T-cell (primary cell): ENCODE measurements around the gene ESRRB. TPM values are rescaled to one million over a fixed set of nuclear protein-coding genes. Genes with fewer than 3 reads are reported as not detected.

Source experiments
- ATAC-seq, 4 experiments: fragments of 200-7000 bp in 3 of 4; fragments of 150-1000 bp in 1 of 4; cut with Tn5 transposase; replicated peaks in 1 of 4; 1 replicate in 3 of 4; 2 replicates in 1 of 4; pipeline ENCODE4 v1.10.0; 2021; ENCODE audit warnings: moderate library complexity in 3 of 4, mild to moderate bottlenecking in 2 of 4, moderate number of reproducible peaks in 1 of 4
- CTCF ChIA-PET, 2 donors: fragments of 300-600 bp; sonication (Branson Sonifier 250); formaldehyde crosslinking; loops; one replicate each; lab custom pipeline; 2022; ENCODE audit warnings: antibody characterized with exemption in 2 of 2; lab: Charles Lee
- POLR2A ChIA-PET, 2 donors: fragments of 300-600 bp; sonication (Branson Sonifier 250); formaldehyde crosslinking; loops; one replicate each; lab custom pipeline; 2022; ENCODE audit warnings: antibody characterized with exemption in 2 of 2; lab: Charles Lee
- DNase-seq, 35 experiments: peaks; one replicate each; pipeline versions ENCODE4 v3.0.0 to v3.0.0-alpha.2; 2013 to 2023
- H3K27ac ChIP-seq: one replicate; pipeline ENCODE4 v1.5.1; 2013; ENCODE audit warnings: low read length
- H3K27me3 ChIP-seq, 2 experiments: replicated peaks in 1 of 2; 1 replicate in 1 of 2; 2 replicates in 1 of 2; pipeline versions ENCODE4 v1.6.1 to v1.7.0; 2013; ENCODE audit warnings: low read length in 1 of 2, mixed read lengths in 1 of 2; ENCODE audit not compliant: control insufficient read depth in 2 of 2, insufficient read depth in 2 of 2; ENCODE audit errors: extremely low read depth in 1 of 2
- H3K36me3 ChIP-seq, 2 donors: 1 replicate in 1 of 2; 2 replicates in 1 of 2; pipeline versions ENCODE4 v1.6.1 to v1.7.0; 2013; ENCODE audit warnings: low read length in 1 of 2; ENCODE audit not compliant: control insufficient read depth in 2 of 2, insufficient read depth in 1 of 2; ENCODE audit errors: extremely low read depth in 1 of 2
- H3K4me1 ChIP-seq, 2 experiments: 1 replicate in 1 of 2; 2 replicates in 1 of 2; pipeline versions ENCODE4 v1.6.1 to v1.7.0; 2013; ENCODE audit warnings: low read length in 2 of 2, mixed read lengths in 1 of 2; ENCODE audit not compliant: insufficient read depth in 2 of 2, control insufficient read depth in 1 of 2; ENCODE audit errors: extremely low read depth in 1 of 2
- H3K4me3 ChIP-seq, 2 donors: 1 replicate in 1 of 2; 2 replicates in 1 of 2; pipeline versions ENCODE4 v1.5.1 to v1.7.0; 2013; ENCODE audit warnings: mild to moderate bottlenecking in 2 of 2, low read length in 1 of 2, moderate library complexity in 1 of 2; ENCODE audit not compliant: control insufficient read depth in 1 of 2; ENCODE audit errors: extremely low read depth in 1 of 2
- H3K9me3 ChIP-seq: 2 replicates; pipeline ENCODE4 v1.7.0; 2013
- H3K27ac Mint-ChIP-seq, 2 donors: one replicate each; pipeline ENCODE4 v1.8.0; 2020 to 2021; ENCODE audit warnings: mild to moderate bottlenecking in 2 of 2, mixed read lengths in 2 of 2
- H3K27me3 Mint-ChIP-seq, 2 donors: one replicate each; pipeline ENCODE4 v1.8.0; 2021 to 2022; ENCODE audit warnings: mixed read lengths in 2 of 2
- H3K36me3 Mint-ChIP-seq: one replicate; pipeline ENCODE4 v1.8.0; 2021; ENCODE audit warnings: mixed read lengths
- H3K4me1 Mint-ChIP-seq, 3 donors: one replicate each; pipeline ENCODE4 v1.8.0; 2020 to 2022; ENCODE audit warnings: mixed read lengths in 3 of 3, mild to moderate bottlenecking in 1 of 3
- H3K4me3 Mint-ChIP-seq, 3 donors: one replicate each; pipeline ENCODE4 v1.8.0; 2020 to 2022; ENCODE audit warnings: mild to moderate bottlenecking in 3 of 3, mixed read lengths in 3 of 3, moderate library complexity in 3 of 3
- H3K9me3 Mint-ChIP-seq, 3 donors: one replicate each; pipeline ENCODE4 v1.8.0; 2020 to 2022; ENCODE audit warnings: mixed read lengths in 3 of 3
- WGBS: methylation state at CpG from one replicate; pipeline ENCODE4 v1.1.5; 2013; ENCODE audit warnings: missing lambda C conversion rate; ENCODE audit not compliant: insufficient coverage; 5-methylcytosine and 5-hydroxymethylcytosine counted together
- total RNA-seq, 35 experiments: library from RNA in 6 of 35; stranded (reverse) in 6 of 35; fragments of 120-200 nt in 1 of 35; gene quantifications; one replicate each; pipeline versions ENCODE4 v1.2.1 to v1.2.4 and lab custom pipeline; 2013 to 2026

Gene ESRRB
- total RNA-seq, 5 donors from 2014 or later (not counting 1 experiment from before 2014, with no cell fraction given) = 0.19 to 0.82 (median 0.29) TPM; not detected in 1

DNA sequence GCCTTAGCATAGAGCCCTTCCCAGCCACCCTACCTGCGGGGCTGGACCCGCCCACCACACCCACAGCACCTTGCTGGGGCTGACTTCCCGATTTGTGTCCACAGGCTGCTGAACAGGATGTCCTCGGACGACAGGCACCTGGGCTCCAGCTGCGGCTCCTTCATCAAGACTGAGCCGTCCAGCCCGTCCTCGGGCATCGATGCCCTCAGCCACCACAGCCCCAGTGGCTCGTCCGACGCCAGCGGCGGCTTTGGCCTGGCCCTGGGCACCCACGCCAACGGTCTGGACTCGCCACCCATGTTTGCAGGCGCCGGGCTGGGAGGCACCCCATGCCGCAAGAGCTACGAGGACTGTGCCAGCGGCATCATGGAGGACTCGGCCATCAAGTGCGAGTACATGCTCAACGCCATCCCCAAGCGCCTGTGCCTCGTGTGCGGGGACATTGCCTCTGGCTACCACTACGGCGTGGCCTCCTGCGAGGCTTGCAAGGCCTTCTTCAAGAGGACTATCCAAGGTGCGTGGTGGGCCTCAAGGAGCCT lies 63.4 kb downstream of the ESRRB start:
- Mint-ChIP-seq H3K9me3 (no peaks in the 10 kb centered on the region), H3K4me1 (no peaks in the 10 kb centered on the region), H3K4me3 (no peak overlapping the region), H3K27me3 (peaks cover 7 to 16% of the 10 kb centered on the region in 2 donors), H3K36me3 (no peaks in the 10 kb centered on the region), H3K27ac (no peak overlapping the region)
- 91% methylated on average over 33 of the region's 33 CpGs for WGBS
- ATAC-seq (no peak), DNase-seq (no peak)
- POLR2A ChIA-PET = no interaction called here
- Histone ChIP-seq H3K9me3 (no peaks in the 10 kb centered on the region), H3K27me3 (peaks cover 0 to 11% of the 10 kb centered on the region in 2 experiments), H3K36me3 (no peaks in the 10 kb centered on the region), H3K4me3 (no peak overlapping the region), H3K27ac (no peak overlapping the region), H3K4me1 (no peaks in the 10 kb centered on the region)
- CTCF ChIA-PET = no interaction called here

DNA sequence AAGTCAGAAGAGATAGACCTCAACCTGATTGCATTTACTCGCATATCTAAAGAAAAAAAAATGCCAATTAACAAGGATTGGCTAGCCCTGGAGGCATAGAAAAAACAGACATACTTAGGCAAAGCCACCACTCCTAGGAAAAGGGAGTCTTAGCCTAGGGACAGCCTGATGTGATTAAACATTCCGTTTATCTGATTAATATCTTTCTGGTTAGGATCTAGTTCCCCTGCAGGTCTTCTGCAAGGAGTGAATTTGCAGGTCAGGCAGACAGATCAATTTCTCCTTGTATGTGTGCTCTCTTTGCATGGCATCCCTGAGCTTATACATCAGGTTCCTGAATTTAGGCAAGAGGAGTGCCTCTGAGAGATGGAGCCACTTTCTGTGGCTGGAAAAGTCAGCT lies 70.5 kb downstream of the ESRRB start:
- Histone ChIP-seq H3K27ac (no peak overlapping the region), H3K4me1 (no peaks in the 10 kb centered on the region), H3K9me3 (no peaks in the 10 kb centered on the region), H3K27me3 (peaks cover 0 to 11% of the 10 kb centered on the region in 2 experiments), H3K4me3 (no peak overlapping the region), H3K36me3 (no peaks in the 10 kb centered on the region)
- H3K4me1 Mint-ChIP-seq = no peaks in the 10 kb centered on the region
- DNase-seq = no peak
- ATAC-seq = no peak
- POLR2A ChIA-PET = no interaction called here
- no peak overlapping the region for H3K27ac Mint-ChIP-seq
- WGBS = no CpG with 5 or more reads among the region's 2 CpGs
- no peaks in the 10 kb centered on the region for H3K36me3 Mint-ChIP-seq
- peaks cover 14 to 15% of the 10 kb centered on the region in 2 donors for H3K27me3 Mint-ChIP-seq
- CTCF ChIA-PET = no interaction called here
- H3K9me3 Mint-ChIP-seq = no peaks in the 10 kb centered on the region
- H3K4me3 Mint-ChIP-seq = no peak overlapping the region

DNA sequence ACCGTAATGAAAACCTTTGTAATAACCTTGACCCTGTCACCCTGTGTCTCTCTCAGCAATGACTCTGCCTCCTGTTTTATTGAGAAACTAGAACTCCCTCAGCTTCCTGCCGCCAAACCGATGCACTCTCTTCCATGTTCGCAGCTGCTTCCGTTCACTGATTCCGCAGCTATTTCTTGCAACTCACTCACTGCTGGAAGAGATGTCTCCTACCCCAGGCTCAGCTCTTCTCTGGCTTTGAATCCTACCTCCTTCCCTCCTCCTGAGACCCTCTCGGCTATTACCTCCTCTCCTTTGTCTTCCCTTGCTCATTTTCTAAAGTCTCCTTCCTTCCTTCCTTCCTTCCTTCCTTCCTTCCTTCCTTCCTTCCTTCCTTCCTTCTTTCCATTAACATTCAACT lies 71.0 kb downstream of the ESRRB start:
- no peaks in the 10 kb centered on the region for H3K36me3 ChIP-seq
- POLR2A ChIA-PET = no interaction called here
- peaks cover 0 to 11% of the 10 kb centered on the region in 2 experiments for H3K27me3 ChIP-seq
- no peak for DNase-seq
- H3K4me1 ChIP-seq = no peaks in the 10 kb centered on the region
- Mint-ChIP-seq H3K9me3 (no peaks in the 10 kb centered on the region), H3K36me3 (no peaks in the 10 kb centered on the region), H3K27me3 (peaks cover 14 to 15% of the 10 kb centered on the region in 2 donors), H3K27ac (no peak overlapping the region), H3K4me3 (no peak overlapping the region), H3K4me1 (no peaks in the 10 kb centered on the region)
- WGBS = 73% methylated on average over 7 of the region's 7 CpGs
- CTCF ChIA-PET = no interaction called here
- no peak overlapping the region for H3K27ac ChIP-seq
- H3K9me3 ChIP-seq = no peaks in the 10 kb centered on the region
- no peak overlapping the region for H3K4me3 ChIP-seq
- ATAC-seq = no peak

DNA sequence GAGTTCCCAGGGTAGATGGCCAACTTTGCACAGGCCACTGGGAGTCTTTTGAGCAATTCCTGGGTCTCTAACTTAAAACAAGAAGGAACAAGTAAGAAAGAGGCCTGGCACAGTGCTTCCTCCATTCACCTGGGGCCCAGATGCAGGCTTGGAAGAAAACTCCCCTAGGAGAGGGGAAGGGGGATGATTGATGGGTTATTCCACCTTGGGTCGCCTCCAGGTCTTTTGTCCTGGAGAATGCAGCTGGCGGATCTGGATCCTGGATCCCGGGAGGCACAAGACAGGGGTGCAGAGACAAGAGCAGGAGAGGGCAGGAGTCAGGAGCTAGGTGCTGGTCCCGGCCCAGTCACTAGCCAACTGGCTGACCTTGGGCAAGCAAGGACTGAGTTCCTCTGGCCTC lies 74.5 kb downstream of the ESRRB start:
- peaks cover 0 to 11% of the 10 kb centered on the region in 2 experiments for H3K27me3 ChIP-seq
- POLR2A ChIA-PET = no interaction called here

DNA sequence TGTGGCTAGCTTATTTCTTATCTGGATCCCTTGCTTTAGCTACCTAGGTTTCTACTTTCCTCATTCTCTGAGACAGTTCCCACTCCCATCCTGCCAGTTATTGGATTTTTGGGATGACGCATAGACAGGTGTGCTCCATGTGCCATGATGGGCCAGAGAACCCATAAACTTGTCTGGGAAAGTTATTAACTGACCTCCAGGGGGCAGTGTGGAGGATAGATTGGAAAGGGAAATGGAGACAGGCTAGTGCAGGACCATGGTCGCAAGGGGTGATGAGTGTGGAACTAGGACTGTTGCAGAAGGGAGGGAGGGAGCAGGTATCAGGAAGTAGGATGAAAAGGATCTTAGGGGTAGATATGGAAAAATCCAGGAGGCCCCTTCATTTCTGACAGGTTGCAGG lies 80.3 kb downstream of the ESRRB start:
- 42% methylated on average over 1 of the region's 2 CpGs for WGBS
- CTCF ChIA-PET = interaction anchor here in 1 of 2 donors (0.5 kb wide), 1 partner anchor 29 kb away, joined by 6 read pairs; no protein-coding TSS in a partner anchor
- Histone ChIP-seq H3K27me3 (peaks cover 0 to 10% of the 10 kb centered on the region in 2 experiments), H3K36me3 (no peaks in the 10 kb centered on the region), H3K27ac (no peak overlapping the region), H3K4me3 (no peak overlapping the region), H3K4me1 (no peaks in the 10 kb centered on the region), H3K9me3 (no peaks in the 10 kb centered on the region)
- no peaks in the 10 kb centered on the region for H3K9me3 Mint-ChIP-seq
- peaks cover 3 to 18% of the 10 kb centered on the region in 2 donors for H3K27me3 Mint-ChIP-seq
- no peak overlapping the region for H3K27ac Mint-ChIP-seq
- ATAC-seq (no peak), DNase-seq (peak in 7 of 35 experiments; percentile 4 to 33 (median 7))
- no peaks in the 10 kb centered on the region for H3K36me3 Mint-ChIP-seq
- POLR2A ChIA-PET = no interaction called here
- H3K4me1 Mint-ChIP-seq = no peaks in the 10 kb centered on the region
- H3K4me3 Mint-ChIP-seq = no peak overlapping the region

More for the DNA sequence above, 74.5 kb downstream of the ESRRB start:
- no peaks in the 10 kb centered on the region for H3K4me1 ChIP-seq
- Mint-ChIP-seq H3K27me3 (peaks cover 16 to 24% of the 10 kb centered on the region in 2 donors), H3K9me3 (no peaks in the 10 kb centered on the region), H3K36me3 (no peaks in the 10 kb centered on the region), H3K27ac (no peak overlapping the region), H3K4me3 (no peak overlapping the region), H3K4me1 (no peaks in the 10 kb centered on the region)
- no peaks in the 10 kb centered on the region for H3K9me3 ChIP-seq
- WGBS = 79% methylated on average over 4 of the region's 4 CpGs
- CTCF ChIA-PET = interaction anchor here in 1 of 2 donors (0.6 kb wide), 1 partner anchor 801 kb away, joined by 3 read pairs; no protein-coding TSS in a partner anchor
- no peak overlapping the region for H3K4me3 ChIP-seq
- H3K36me3 ChIP-seq = no peaks in the 10 kb centered on the region
- DNase-seq (no peak), ATAC-seq (no peak)
- H3K27ac ChIP-seq = no peak overlapping the region

DNA sequence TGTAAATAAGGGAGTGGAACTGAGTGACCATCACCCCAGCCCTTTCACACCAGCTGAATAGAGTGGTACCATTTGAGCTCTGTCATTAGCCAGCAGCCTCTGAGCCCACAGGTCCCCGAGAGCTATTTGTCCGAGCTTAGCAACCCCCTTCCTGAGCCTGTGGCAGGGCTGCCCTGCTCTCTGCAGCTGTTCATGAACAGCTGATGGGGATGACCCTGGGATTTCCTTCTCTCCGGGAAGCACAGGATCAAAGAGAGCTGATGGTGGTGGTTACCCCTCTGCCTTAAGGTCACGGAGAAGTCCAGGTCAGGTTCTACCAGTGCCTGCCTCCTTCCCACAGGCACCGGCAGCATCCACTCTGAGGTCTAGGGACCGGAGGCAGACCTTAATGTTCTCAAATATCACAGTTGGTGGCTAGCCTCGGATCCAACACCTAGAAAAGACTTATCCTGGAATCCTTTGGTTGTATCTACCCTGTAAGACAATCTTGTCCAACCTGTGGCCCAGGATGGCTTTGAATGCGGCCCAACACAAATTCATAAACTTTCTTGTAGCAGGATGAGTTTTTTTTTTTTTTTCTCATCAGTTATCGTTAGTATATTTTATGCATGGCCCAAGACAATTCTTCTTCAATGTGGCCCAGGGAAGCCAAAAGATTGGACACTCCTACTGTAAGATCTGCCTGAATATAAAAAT lies 81.1 kb downstream of the ESRRB start:
- ChIA-PET POLR2A (no interaction called here), CTCF (interaction anchor here in 1 of 2 donors (0.5 kb wide), 1 partner anchor 28 kb away, joined by 6 read pairs; no protein-coding TSS in a partner anchor)
- Histone ChIP-seq H3K27me3 (peaks cover 0 to 10% of the 10 kb centered on the region in 2 experiments), H3K27ac (no peak overlapping the region), H3K9me3 (no peaks in the 10 kb centered on the region), H3K4me3 (no peak overlapping the region), H3K36me3 (no peaks in the 10 kb centered on the region), H3K4me1 (no peaks in the 10 kb centered on the region)
- no peaks in the 10 kb centered on the region for H3K9me3 Mint-ChIP-seq
- H3K27me3 Mint-ChIP-seq = peaks cover 2 to 15% of the 10 kb centered on the region in 2 donors
- H3K4me1 Mint-ChIP-seq = no peaks in the 10 kb centered on the region
- WGBS = 82% methylated on average over 6 of the region's 9 CpGs
- DNase-seq (no peak), ATAC-seq (no peak)
- no peaks in the 10 kb centered on the region for H3K36me3 Mint-ChIP-seq
- H3K4me3 Mint-ChIP-seq = no peak overlapping the region
- no peak overlapping the region for H3K27ac Mint-ChIP-seq
